GM12801 (cell line): ENCODE measurements around the gene TOP3B.

Experiments
- TF ChIP-seq, protein P1 (sequence below): IDR thresholded peaks from one replicate; pipeline ENCODE4 v1.5.1; 2011; ENCODE audit warnings: control low read depth; ENCODE audit not compliant: insufficient read length; ENCODE audit errors: extremely low read depth

The TOP3B gene

GRCh38 chr22:21943571-21944448 is 38.8 kb downstream of the TOP3B start:
- TF ChIP-seq, protein P1, sequence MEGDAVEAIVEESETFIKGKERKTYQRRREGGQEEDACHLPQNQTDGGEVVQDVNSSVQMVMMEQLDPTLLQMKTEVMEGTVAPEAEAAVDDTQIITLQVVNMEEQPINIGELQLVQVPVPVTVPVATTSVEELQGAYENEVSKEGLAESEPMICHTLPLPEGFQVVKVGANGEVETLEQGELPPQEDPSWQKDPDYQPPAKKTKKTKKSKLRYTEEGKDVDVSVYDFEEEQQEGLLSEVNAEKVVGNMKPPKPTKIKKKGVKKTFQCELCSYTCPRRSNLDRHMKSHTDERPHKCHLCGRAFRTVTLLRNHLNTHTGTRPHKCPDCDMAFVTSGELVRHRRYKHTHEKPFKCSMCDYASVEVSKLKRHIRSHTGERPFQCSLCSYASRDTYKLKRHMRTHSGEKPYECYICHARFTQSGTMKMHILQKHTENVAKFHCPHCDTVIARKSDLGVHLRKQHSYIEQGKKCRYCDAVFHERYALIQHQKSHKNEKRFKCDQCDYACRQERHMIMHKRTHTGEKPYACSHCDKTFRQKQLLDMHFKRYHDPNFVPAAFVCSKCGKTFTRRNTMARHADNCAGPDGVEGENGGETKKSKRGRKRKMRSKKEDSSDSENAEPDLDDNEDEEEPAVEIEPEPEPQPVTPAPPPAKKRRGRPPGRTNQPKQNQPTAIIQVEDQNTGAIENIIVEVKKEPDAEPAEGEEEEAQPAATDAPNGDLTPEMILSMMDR = no peak

- TF ChIP-seq, protein P1 = no peak
These were observed 39.9 kb downstream of the TOP3B start for GRCh38 chr22:21942407-21943343.

DNA sequence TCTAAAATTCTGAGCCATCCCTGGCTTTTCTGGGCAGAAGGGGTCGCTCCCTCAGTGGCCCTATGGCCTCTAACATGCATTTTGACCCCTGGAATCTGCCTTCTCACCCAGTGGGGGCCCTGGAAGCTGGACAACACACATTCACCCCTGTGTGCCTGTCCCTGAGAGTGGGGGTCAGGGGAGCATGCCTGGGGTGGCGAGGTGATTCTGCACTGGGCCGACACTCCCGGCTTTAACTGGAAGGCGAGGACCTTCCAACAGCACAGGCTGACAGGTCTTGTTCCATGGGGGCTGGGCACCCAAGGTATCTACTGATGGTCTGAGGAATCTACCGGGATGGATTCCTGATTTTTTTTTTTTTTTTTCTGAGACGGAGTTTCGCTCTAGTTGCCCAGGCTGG is 40.7 kb downstream of the TOP3B start:
- TF ChIP-seq, protein P1 = no peak

DNA sequence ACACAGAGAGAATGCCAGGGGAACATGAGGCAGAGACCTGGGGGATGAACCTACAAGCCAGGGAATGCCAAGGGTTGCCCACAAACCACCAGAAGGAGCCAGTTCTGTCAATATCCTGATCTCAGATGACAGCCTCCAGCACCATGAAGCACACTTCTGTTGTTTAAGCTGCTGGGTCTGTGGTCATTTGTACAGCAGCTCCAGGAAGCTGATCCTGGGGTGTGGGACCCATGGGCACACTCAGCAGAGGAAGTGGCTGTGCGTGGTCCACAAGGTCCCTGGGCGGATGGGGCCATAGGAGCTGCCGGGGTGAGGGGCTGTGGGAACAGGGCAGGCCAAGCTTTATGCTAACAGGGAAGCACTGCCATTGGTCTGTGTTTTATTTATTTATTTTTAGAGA is 42.1 kb downstream of the TOP3B start:
- TF ChIP-seq, protein P1 = no peak

GRCh38 chr22:21939461-21939913 is 43.1 kb downstream of the TOP3B start:
- TF ChIP-seq, protein P1 = no peak

DNA sequence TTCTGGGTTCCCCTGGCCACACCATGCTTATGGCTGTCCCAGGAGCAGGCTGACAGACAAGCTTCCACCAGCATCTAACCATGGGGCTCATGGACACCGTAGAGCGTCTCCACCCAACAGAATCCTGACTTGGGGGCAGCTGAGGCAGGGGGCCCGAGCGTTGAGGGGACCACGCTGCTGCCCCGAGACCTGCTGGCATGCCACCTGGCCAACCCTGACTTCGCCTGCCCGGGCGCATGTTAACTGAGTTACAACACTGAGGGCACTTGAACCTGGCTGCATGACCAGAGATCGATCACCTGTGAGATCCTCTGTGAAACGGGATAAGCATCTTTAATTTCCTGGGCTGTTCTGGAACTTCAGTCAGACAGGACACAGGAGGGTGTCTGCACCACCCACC is 43.7 kb downstream of the TOP3B start:
- TF ChIP-seq, protein P1 = no peak
